Measurements from ENCODE around the gene DCAF8.

GRCh38 chr1:160228431-160228830 lies 33.9 kb downstream of the DCAF8 start:
- TF ChIP-seq, protein P1, sequence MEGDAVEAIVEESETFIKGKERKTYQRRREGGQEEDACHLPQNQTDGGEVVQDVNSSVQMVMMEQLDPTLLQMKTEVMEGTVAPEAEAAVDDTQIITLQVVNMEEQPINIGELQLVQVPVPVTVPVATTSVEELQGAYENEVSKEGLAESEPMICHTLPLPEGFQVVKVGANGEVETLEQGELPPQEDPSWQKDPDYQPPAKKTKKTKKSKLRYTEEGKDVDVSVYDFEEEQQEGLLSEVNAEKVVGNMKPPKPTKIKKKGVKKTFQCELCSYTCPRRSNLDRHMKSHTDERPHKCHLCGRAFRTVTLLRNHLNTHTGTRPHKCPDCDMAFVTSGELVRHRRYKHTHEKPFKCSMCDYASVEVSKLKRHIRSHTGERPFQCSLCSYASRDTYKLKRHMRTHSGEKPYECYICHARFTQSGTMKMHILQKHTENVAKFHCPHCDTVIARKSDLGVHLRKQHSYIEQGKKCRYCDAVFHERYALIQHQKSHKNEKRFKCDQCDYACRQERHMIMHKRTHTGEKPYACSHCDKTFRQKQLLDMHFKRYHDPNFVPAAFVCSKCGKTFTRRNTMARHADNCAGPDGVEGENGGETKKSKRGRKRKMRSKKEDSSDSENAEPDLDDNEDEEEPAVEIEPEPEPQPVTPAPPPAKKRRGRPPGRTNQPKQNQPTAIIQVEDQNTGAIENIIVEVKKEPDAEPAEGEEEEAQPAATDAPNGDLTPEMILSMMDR (IDR thresholded peaks at IDR 0.05; ENCODE audit: low read length) = no peak
- no peak for TF ChIP-seq EZH2 (IDR thresholded peaks at IDR 0.05; ENCODE audit: borderline replicate concordance, low read length)
